Measurements from ENCODE around the gene LGALS9B. TPM values are rescaled to one million over a fixed set of nuclear protein-coding genes. Genes with fewer than 3 reads are reported as not detected.
"Not testable (repeated sequence)": the region's sequence is repeated elsewhere in the genome, so short reads cannot be mapped to it uniquely, and the experiment has no call there.

Gene LGALS9B
- total and polyA plus RNA-seq, 2 of the 8 experiments (the other 6 are each of a cell fraction or from before 2014, with no cell fraction given), result not detected

GRCh38 chr17:20455106-20455505, 12.2 kb downstream of the LGALS9B start:
- POLR2A ChIA-PET (ENCODE audit: partially characterized antibody); H4K8ac ChIP-seq (ENCODE audit: extremely low read depth, insufficient read depth, low read length); H2AK5ac ChIP-seq (ENCODE audit: low read depth, low read length); H2BK5ac ChIP-seq (ENCODE audit: low read depth, low read length); H2BK20ac ChIP-seq (ENCODE audit: low read length); H2AFZ ChIP-seq (ENCODE audit: low read length); H3K4me3 ChIP-seq (ENCODE audit: extremely low read depth in 1 of 4, insufficient read depth in 2 of 4, low read depth in 3 of 4, low read length in 4 of 4); H2BK12ac ChIP-seq (ENCODE audit: low read depth, low read length); H3K36me3 ChIP-seq (ENCODE audit: control insufficient read depth in 2 of 4, insufficient read depth in 4 of 4, low read length in 3 of 4); DNase-seq (ENCODE audit: low read depth in 1 of 2, low spot score in 2 of 2); H4K20me1 ChIP-seq (replicated peaks in 1 of 2; ENCODE audit: control insufficient read depth in 1 of 2, insufficient read depth in 2 of 2, low read length in 2 of 2); H2BK15ac ChIP-seq (ENCODE audit: low read length); FAIRE-seq; H3K14ac ChIP-seq (ENCODE audit: insufficient read length); H3K79me1 ChIP-seq (ENCODE audit: low read depth, low read length); H3K4me2 ChIP-seq (ENCODE audit: insufficient read depth in 1 of 2, low read depth in 2 of 2, low read length in 2 of 2); H3K27me3 ChIP-seq (replicated peaks in 1 of 4; ENCODE audit: control insufficient read depth in 3 of 4, extremely low read depth in 1 of 4, insufficient read depth in 3 of 4, low read length in 3 of 4); H3K79me2 ChIP-seq (ENCODE audit: control insufficient read depth in 1 of 2, insufficient read depth in 2 of 2, low read length in 2 of 2); H3K23ac ChIP-seq (ENCODE audit: insufficient read length); H3K9ac ChIP-seq (replicated peaks in 1 of 4; ENCODE audit: extremely low read depth in 1 of 4, low read depth in 3 of 4, low read length in 3 of 4); H3K56ac ChIP-seq (replicated peaks; ENCODE audit: insufficient read length, low read depth, low read length); H3K4me1 ChIP-seq (replicated peaks in 1 of 4; ENCODE audit: control insufficient read depth in 3 of 4, insufficient read depth in 4 of 4, low read length in 3 of 4); CTCF ChIA-PET (ENCODE audit: partially characterized antibody); H3K4ac ChIP-seq (replicated peaks; ENCODE audit: insufficient read length, low read depth, low read length); H4K91ac ChIP-seq (replicated peaks; ENCODE audit: insufficient read length, low read length); H3K9me3 ChIP-seq (ENCODE audit: insufficient read depth in 2 of 2, low read depth in 1 of 2, low read length in 1 of 2); H3K27ac ChIP-seq (ENCODE audit: low read depth, low read length); H2BK120ac ChIP-seq (replicated peaks; ENCODE audit: low read depth, low read length); H4K5ac ChIP-seq (ENCODE audit: insufficient read length, low read depth, low read length); H3K18ac ChIP-seq (ENCODE audit: extremely low read depth, low read length); H3K23me2 ChIP-seq (ENCODE audit: low read depth, low read length): not testable (repeated sequence)
- WGBS, 2 experiments (ENCODE audit: extremely low coverage in 1 of 2, insufficient coverage in 1 of 2, insufficient read length in 1 of 2, insufficient replicate concordance in 2 of 2, low coverage in 1 of 2, low lambda C conversion rate in 2 of 2, missing lambda C conversion rate in 1 of 2), result 100% methylated on average over 1 of the region's 10 CpGs; no CpG with 5 or more reads in 1 of the 2 experiments

GRCh38 chr17:20453820-20454434, 13.4 kb downstream of the LGALS9B start:
- H3K23me2 ChIP-seq (ENCODE audit: low read depth, low read length); DNase-seq (ENCODE audit: low read depth in 1 of 2, low spot score in 2 of 2); H2BK15ac ChIP-seq (ENCODE audit: low read length); H3K79me1 ChIP-seq (ENCODE audit: low read depth, low read length); H3K14ac ChIP-seq (ENCODE audit: insufficient read length); H4K8ac ChIP-seq (ENCODE audit: extremely low read depth, insufficient read depth, low read length); H3K9me3 ChIP-seq (ENCODE audit: insufficient read depth in 2 of 2, low read depth in 1 of 2, low read length in 1 of 2); H3K27me3 ChIP-seq (replicated peaks in 1 of 4; ENCODE audit: control insufficient read depth in 3 of 4, extremely low read depth in 1 of 4, insufficient read depth in 3 of 4, low read length in 3 of 4); H3K4me1 ChIP-seq (replicated peaks in 1 of 4; ENCODE audit: control insufficient read depth in 3 of 4, insufficient read depth in 4 of 4, low read length in 3 of 4); H3K27ac ChIP-seq (ENCODE audit: low read depth, low read length); H3K23ac ChIP-seq (ENCODE audit: insufficient read length); H3K9ac ChIP-seq (replicated peaks in 1 of 4; ENCODE audit: extremely low read depth in 1 of 4, low read depth in 3 of 4, low read length in 3 of 4); H3K36me3 ChIP-seq (ENCODE audit: control insufficient read depth in 2 of 4, insufficient read depth in 4 of 4, low read length in 3 of 4); H2AK5ac ChIP-seq (ENCODE audit: low read depth, low read length); POLR2A ChIA-PET (ENCODE audit: partially characterized antibody); H3K4me2 ChIP-seq (ENCODE audit: insufficient read depth in 1 of 2, low read depth in 2 of 2, low read length in 2 of 2); H2BK120ac ChIP-seq (replicated peaks; ENCODE audit: low read depth, low read length); H3K4me3 ChIP-seq (ENCODE audit: extremely low read depth in 1 of 4, insufficient read depth in 2 of 4, low read depth in 3 of 4, low read length in 4 of 4); H3K56ac ChIP-seq (replicated peaks; ENCODE audit: insufficient read length, low read depth, low read length); H3K79me2 ChIP-seq (ENCODE audit: control insufficient read depth in 1 of 2, insufficient read depth in 2 of 2, low read length in 2 of 2); H2BK20ac ChIP-seq (ENCODE audit: low read length); H4K91ac ChIP-seq (replicated peaks; ENCODE audit: insufficient read length, low read length); H2BK5ac ChIP-seq (ENCODE audit: low read depth, low read length); H3K4ac ChIP-seq (replicated peaks; ENCODE audit: insufficient read length, low read depth, low read length); CTCF ChIA-PET (ENCODE audit: partially characterized antibody); H4K20me1 ChIP-seq (replicated peaks in 1 of 2; ENCODE audit: control insufficient read depth in 1 of 2, insufficient read depth in 2 of 2, low read length in 2 of 2); H4K5ac ChIP-seq (ENCODE audit: insufficient read length, low read depth, low read length); H3K18ac ChIP-seq (ENCODE audit: extremely low read depth, low read length); H2BK12ac ChIP-seq (ENCODE audit: low read depth, low read length); H2AFZ ChIP-seq (ENCODE audit: low read length): not testable (repeated sequence)
- WGBS, 2 experiments (ENCODE audit: extremely low coverage in 1 of 2, insufficient coverage in 1 of 2, insufficient read length in 1 of 2, insufficient replicate concordance in 2 of 2, low coverage in 1 of 2, low lambda C conversion rate in 2 of 2, missing lambda C conversion rate in 1 of 2), result 75% methylated on average over 2 of the region's 11 CpGs; no CpG with 5 or more reads in 1 of the 2 experiments
- FAIRE-seq, result peak; percentile 7
